BLaER1 treated with 17β-estradiol and CSF1 and Interleukin-3, amounts not matched to agents 10 nM and 100 nM (cell line): ENCODE results near the gene TTBK2.
A peak's percentile ranks its signal among the peaks of the same experiment; 100 is the strongest.
"Not testable (repeated sequence)": the region's sequence is repeated elsewhere in the genome, so short reads cannot be mapped to it uniquely, and the experiment has no call there.

Experiments
- H3K27ac ChIP-seq, 11 experiments: shearing (Covaris generic); formaldehyde crosslinking; 2 replicates each; pipeline ENCODE4 v1.8.1; 2022
- H3K27me3 ChIP-seq, 11 experiments: shearing (Covaris generic); formaldehyde crosslinking; 2 replicates each; pipeline ENCODE4 v1.8.1; 2022
- H3K36me3 ChIP-seq, 11 experiments: shearing (Covaris generic); formaldehyde crosslinking; 2 replicates each; pipeline ENCODE4 v1.8.1; 2022
- H3K4me1 ChIP-seq, 10 experiments: shearing (Covaris generic); formaldehyde crosslinking; 2 replicates each; pipeline ENCODE4 v1.8.1; 2022
- H3K4me2 ChIP-seq, 11 experiments: shearing (Covaris generic); formaldehyde crosslinking; 2 replicates each; pipeline ENCODE4 v1.8.1; 2022
- H3K4me3 ChIP-seq, 10 experiments: shearing (Covaris generic); formaldehyde crosslinking; 2 replicates each; pipeline ENCODE4 v1.8.1; 2022
- H3K9ac ChIP-seq, 11 experiments: shearing (Covaris generic); formaldehyde crosslinking; 2 replicates each; pipeline ENCODE4 v1.8.1; 2022
- H3K9me3 ChIP-seq, 11 experiments: shearing (Covaris generic); formaldehyde crosslinking; replicated peaks in 1 of 11; 2 replicates each; pipeline ENCODE4 v1.8.1; 2022
- H4K20me1 ChIP-seq, 11 experiments: shearing (Covaris generic); formaldehyde crosslinking; 2 replicates each; pipeline ENCODE4 v1.8.1; 2022
- Cebpa-rat ChIP-seq, 11 experiments: shearing (Covaris generic); IDR thresholded peaks; 2 replicates each; pipeline ENCODE4 v1.8.1; 2022

TTBK2 gene

GRCh38 chr15:42920519-42921341 lies at the start of gene TTBK2:
Gene TTBK2 (minus strand): TSS chr15:42920778. CDS start chr15:42878617, 42,161 bp downstream.
- H3K4me1 ChIP-seq = peaks cover 31 to 51% (median 46%) of the 10 kb centered on the region in 10 experiments
- H3K27me3 ChIP-seq = no peaks in the 10 kb centered on the region
- 0 out of 22 replicates have a peak, but pooled peaks cover 0 to 4% (median 0%) of the 10 kb centered on the region in 11 experiments for H3K9me3 ChIP-seq
- H3K9ac ChIP-seq = peak within 1 kb of the TSS; percentile 83 to 91 (median 87)
- no peak for TF ChIP-seq Cebpa-rat (IDR thresholded peaks at IDR 0.05)
- peak within 1 kb of the TSS; percentile 70 to 87 (median 80) for H3K27ac ChIP-seq
- H4K20me1 ChIP-seq = peaks cover 0 to 14% (median 0%) of the 10 kb centered on the region in 11 experiments; a peak in 3 of 22 replicates
- peak within 1 kb of the TSS; percentile 84 to 98 (median 94) for H3K4me2 ChIP-seq
- no peaks in the 10 kb centered on the region for H3K36me3 ChIP-seq
- peak within 1 kb of the TSS; percentile 77 to 98 (median 92) for H3K4me3 ChIP-seq

- H3K4me1 ChIP-seq = peaks cover 0 to 9% (median 0%) of the 10 kb centered on the region in 10 experiments; a peak in 1 of 20 replicates
- H3K9me3 ChIP-seq = peaks cover 0 to 7% (median under 1%) of the 10 kb centered on the region in 11 experiments; a peak in 6 of 22 replicates
- H3K9ac ChIP-seq = no peak overlapping the region
- H3K27ac ChIP-seq = no peak overlapping the region
- no peak for TF ChIP-seq Cebpa-rat (IDR thresholded peaks at IDR 0.05)
- H4K20me1 ChIP-seq = no peaks in the 10 kb centered on the region
- H3K36me3 ChIP-seq = peaks cover 85 to 99% (median 93%) of the 10 kb centered on the region in 11 experiments
- no peak overlapping the region for H3K4me2 ChIP-seq
- no peak overlapping the region for H3K4me3 ChIP-seq
- no peaks in the 10 kb centered on the region for H3K27me3 ChIP-seq
These were observed 43.9 kb upstream of the TTBK2 start for GRCh38 chr15:42964476-42964875.

GRCh38 chr15:42955518-42955917 lies 34.9 kb upstream of the TTBK2 start:
- H3K4me2 ChIP-seq = no peak overlapping the region
- TF ChIP-seq Cebpa-rat (IDR thresholded peaks at IDR 0.05) = no peak
- no peak overlapping the region for H3K27ac ChIP-seq
- H3K36me3 ChIP-seq = peaks cover 86 to 100% (median 98%) of the 10 kb centered on the region in 11 experiments
- peaks cover 0 to 5% (median 0%) of the 10 kb centered on the region in 10 experiments; a peak in 2 of 20 replicates for H3K4me1 ChIP-seq
- peaks cover 0 to 13% (median 0%) of the 10 kb centered on the region in 11 experiments; a peak in 5 of 22 replicates for H3K9me3 ChIP-seq
- H3K27me3 ChIP-seq = no peaks in the 10 kb centered on the region
- H3K9ac ChIP-seq = no peak overlapping the region
- H3K4me3 ChIP-seq = no peak overlapping the region
- H4K20me1 ChIP-seq = no peaks in the 10 kb centered on the region

DNA sequence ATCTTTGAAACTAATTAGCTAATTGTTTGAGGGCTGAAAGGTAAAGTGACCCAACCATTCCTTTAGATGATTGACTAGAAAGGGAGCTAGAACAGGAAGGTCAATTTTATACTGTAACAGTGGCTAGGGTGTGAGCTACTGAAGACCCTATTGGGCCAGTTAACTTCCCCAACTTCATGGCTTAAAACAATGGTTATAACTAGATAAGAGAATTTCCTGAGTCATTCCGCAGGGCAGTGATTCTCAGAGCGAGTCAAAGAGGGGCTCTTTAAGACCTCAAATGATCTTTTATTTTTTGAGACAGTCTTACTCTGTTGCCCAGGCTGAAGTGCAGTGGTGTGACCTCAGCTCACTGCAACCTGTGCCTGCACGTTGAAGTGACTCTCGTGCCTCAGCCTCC lies 33.7 kb upstream of the TTBK2 start:
- no peak for TF ChIP-seq Cebpa-rat (IDR thresholded peaks at IDR 0.05)

GRCh38 chr15:42948898-42949297 lies 28.3 kb upstream of the TTBK2 start:
- H3K9ac ChIP-seq, H3K4me1 ChIP-seq, H3K9me3 ChIP-seq, H3K4me3 ChIP-seq, H3K27ac ChIP-seq, H3K4me2 ChIP-seq, H4K20me1 ChIP-seq, H3K27me3 ChIP-seq: not testable (repeated sequence)
- peaks cover 77 to 82% (median 79%) of the 10 kb centered on the region in 11 experiments for H3K36me3 ChIP-seq

More for the DNA sequence above, 33.7 kb upstream of the TTBK2 start:
- H3K4me1 ChIP-seq = peaks cover 0 to 5% (median 0%) of the 10 kb centered on the region in 10 experiments; a peak in 2 of 20 replicates
- H4K20me1 ChIP-seq = no peaks in the 10 kb centered on the region
- H3K9ac ChIP-seq = no peak overlapping the region
- H3K9me3 ChIP-seq = peaks cover 3 to 19% (median 9%) of the 10 kb centered on the region in 11 experiments; a peak in 16 of 22 replicates
- H3K27ac ChIP-seq = no peak overlapping the region
- peaks cover 86 to 100% (median 98%) of the 10 kb centered on the region in 11 experiments for H3K36me3 ChIP-seq
- no peak overlapping the region for H3K4me2 ChIP-seq
- H3K4me3 ChIP-seq = no peak overlapping the region
- no peaks in the 10 kb centered on the region for H3K27me3 ChIP-seq

- Histone ChIP-seq H3K4me2 (peak overlapping the region in 6 of 11 experiments; percentile 35 to 80 (median 53); a peak in 10 of 22 replicates), H3K27ac (no peak overlapping the region), H3K4me3 (no peak overlapping the region), H3K9me3 (peaks cover 0 to 8% (median 0%) of the 10 kb centered on the region in 11 experiments; a peak in 2 of 22 replicates), H3K27me3 (no peaks in the 10 kb centered on the region), H3K4me1 (peaks cover 0 to 26% (median 16%) of the 10 kb centered on the region in 10 experiments; a peak in 13 of 20 replicates), H3K9ac (no peak overlapping the region), H4K20me1 (no peaks in the 10 kb centered on the region), H3K36me3 (peaks cover 24 to 41% (median 32%) of the 10 kb centered on the region in 11 experiments)
- no peak for TF ChIP-seq Cebpa-rat (IDR thresholded peaks at IDR 0.05)
These were observed 19.9 kb upstream of the TTBK2 start for GRCh38 chr15:42940527-42940926.

DNA sequence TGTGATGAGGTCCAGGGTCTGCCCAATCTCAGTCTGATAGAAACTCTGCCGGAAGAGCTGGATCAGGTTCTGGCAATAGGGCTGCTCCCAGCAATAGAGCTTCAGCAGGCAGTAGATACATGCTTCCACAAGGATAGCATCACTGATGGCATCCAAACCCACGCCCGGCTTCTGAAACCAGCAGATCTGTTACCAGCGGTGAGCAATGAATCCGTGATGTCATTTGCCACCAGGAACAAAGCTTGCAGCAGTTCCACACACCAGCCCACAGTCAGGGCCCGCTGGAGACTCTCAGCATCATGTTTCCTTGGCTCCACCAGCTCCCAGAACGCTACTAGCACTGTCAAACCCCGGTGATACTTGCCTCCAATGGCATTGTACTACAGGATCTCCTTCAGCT lies 19.3 kb upstream of the TTBK2 start:
- H3K27ac ChIP-seq = no peak overlapping the region
- H3K4me3 ChIP-seq = no peak overlapping the region
- no peak overlapping the region for H3K9ac ChIP-seq
- H3K36me3 ChIP-seq = peaks cover 17 to 34% (median 25%) of the 10 kb centered on the region in 11 experiments
- H4K20me1 ChIP-seq = no peaks in the 10 kb centered on the region
- peaks cover 0 to 26% (median 16%) of the 10 kb centered on the region in 10 experiments; a peak in 13 of 20 replicates for H3K4me1 ChIP-seq
- H3K27me3 ChIP-seq = no peaks in the 10 kb centered on the region
- no peak for TF ChIP-seq Cebpa-rat (IDR thresholded peaks at IDR 0.05)
- H3K9me3 ChIP-seq = peaks cover 0 to 8% (median 0%) of the 10 kb centered on the region in 11 experiments; a peak in 2 of 22 replicates
- no peak overlapping the region for H3K4me2 ChIP-seq

- no peaks in the 10 kb centered on the region for H3K27me3 ChIP-seq
- H3K27ac ChIP-seq = no peak overlapping the region
- H3K36me3 ChIP-seq = peaks cover 0 to 8% (median 0%) of the 10 kb centered on the region in 11 experiments; a peak in 4 of 22 replicates
- no peak for TF ChIP-seq Cebpa-rat (IDR thresholded peaks at IDR 0.05)
- peaks cover 0 to 8% (median 0%) of the 10 kb centered on the region in 11 experiments; a peak in 2 of 22 replicates for H3K9me3 ChIP-seq
- H3K4me2 ChIP-seq = no peak overlapping the region
- peaks cover 0 to 24% (median 15%) of the 10 kb centered on the region in 10 experiments; a peak in 13 of 20 replicates for H3K4me1 ChIP-seq
- H4K20me1 ChIP-seq = no peaks in the 10 kb centered on the region
- H3K9ac ChIP-seq = no peak overlapping the region
- no peak overlapping the region for H3K4me3 ChIP-seq
These were observed 16.6 kb upstream of the TTBK2 start for GRCh38 chr15:42937143-42937542.
